PFSK-1 (cell line): ENCODE results near the gene CNOT4.

Source experiments
- FOXP2 ChIP-seq: optimal IDR thresholded peaks from 2 replicates; pipeline ENCODE3; 2011; ENCODE audit warnings: borderline replicate concordance, control low read depth, inconsistent platforms; ENCODE audit not compliant: insufficient read depth; ENCODE audit errors: extremely low read length, extremely low read depth
- POLR2AphosphoS5 ChIP-seq: IDR thresholded peaks from 2 replicates; pipeline ENCODE4 v1.6.1; 2012; ENCODE audit warnings: low read depth, mild to moderate bottlenecking, control low read depth, low read length, moderate library complexity
- REST ChIP-seq, 2 experiments: IDR thresholded peaks; 2 replicates each; pipeline versions ENCODE4 v1.6.1 to v1.8.0; 2011 to 2012; ENCODE audit warnings: low read depth in 2 of 2, low read length in 2 of 2, control low read depth in 1 of 2, inconsistent platforms in 1 of 2, mild to moderate bottlenecking in 1 of 2, moderate library complexity in 1 of 2; ENCODE audit not compliant: insufficient read depth in 1 of 2
- SIN3A ChIP-seq: IDR thresholded peaks from 2 replicates; pipeline ENCODE4 v1.6.1; 2012; ENCODE audit warnings: mild to moderate bottlenecking, low read length, moderate library complexity, borderline replicate concordance; ENCODE audit not compliant: insufficient read depth
- TAF1 ChIP-seq: IDR thresholded peaks from 2 replicates; pipeline ENCODE4 v1.6.1; 2012; ENCODE audit warnings: low read length, control low read depth, borderline replicate concordance; ENCODE audit not compliant: insufficient read depth

Gene CNOT4

GRCh38 chr7:135518748-135519147 lies 8.8 kb upstream of the CNOT4 start:
- TF ChIP-seq TAF1: no peak
- TF ChIP-seq FOXP2: no peak
- no peak for TF ChIP-seq POLR2AphosphoS5
- TF ChIP-seq SIN3A: no peak
- no peak for TF ChIP-seq REST (IDR thresholded peaks at IDR 0.05; ENCODE audit: insufficient read depth in 1 of 2, low read depth in 2 of 2, low read length in 2 of 2)

- TF ChIP-seq TAF1 (no peak), FOXP2 (no peak), SIN3A (no peak), REST (IDR thresholded peaks at IDR 0.05; ENCODE audit: insufficient read depth in 1 of 2, low read depth in 2 of 2, low read length in 2 of 2) (no peak), POLR2AphosphoS5 (no peak)
Measured at GRCh38 chr7:135517060-135517459, 7.2 kb upstream of the CNOT4 start.

GRCh38 chr7:135514856-135515255 lies 5.0 kb upstream of the CNOT4 start:
- no peak for TF ChIP-seq REST (IDR thresholded peaks at IDR 0.05; ENCODE audit: insufficient read depth in 1 of 2, low read depth in 2 of 2, low read length in 2 of 2)
- TF ChIP-seq FOXP2: no peak
- TF ChIP-seq TAF1: no peak
- TF ChIP-seq POLR2AphosphoS5: no peak
- no peak for TF ChIP-seq SIN3A

GRCh38 chr7:135512135-135512887 lies 2.4 kb upstream of the CNOT4 start:
- TF ChIP-seq FOXP2: no peak
- no peak for TF ChIP-seq TAF1
- TF ChIP-seq POLR2AphosphoS5: no peak
- no peak for TF ChIP-seq SIN3A
- no peak for TF ChIP-seq REST (IDR thresholded peaks at IDR 0.05; ENCODE audit: insufficient read depth in 1 of 2, low read depth in 2 of 2, low read length in 2 of 2)

GRCh38 chr7:135510592-135511183 lies 786 bp upstream of the CNOT4 start:
- TF ChIP-seq SIN3A (no peak), REST (IDR thresholded peaks at IDR 0.05; ENCODE audit: insufficient read depth in 1 of 2, low read depth in 2 of 2, low read length in 2 of 2) (no peak), FOXP2 (no peak)
